Lower leg skin (tissue), 4 donors: ENCODE data around the gene ATP5F1D. TPM values are rescaled to one million over a fixed set of nuclear protein-coding genes. Genes with fewer than 3 reads are reported as not detected.
A peak's percentile ranks its signal among the peaks of the same experiment; 100 is the strongest.

Experiments
- DNase-seq, 2 donors: peaks; one replicate each; pipeline ENCODE4 v3.0.0-alpha.2; 2019; ENCODE audit warnings: low spot score in 2 of 2
- H3K4me3 ChIP-seq: fragments of 200-600 bp; sonication (generic); 2 replicates; pipeline ENCODE4 v1.5.1; 2017; ENCODE audit warnings: mild to moderate bottlenecking, low read depth; ENCODE audit not compliant: poor library complexity, severe bottlenecking
- POLR2A ChIP-seq, 2 donors: fragments of 450-650 bp; IDR thresholded peaks; one replicate each; pipeline ENCODE4 v1.6.1; 2016 to 2017; ENCODE audit warnings: antibody characterized with exemption in 2 of 2, mild to moderate bottlenecking in 1 of 2, moderate library complexity in 1 of 2
- WGBS, 2 donors: methylation state at CpG; one replicate each; pipeline ENCODE4 v1.1.5; 2018; 5-methylcytosine and 5-hydroxymethylcytosine counted together
- intact Hi-C: fragments of 100-400 bp; cut with DNase I; formaldehyde crosslinking; loops from one replicate; pipeline ENCODE4 v1.15.0; 2023; ENCODE audit warnings: low total_unique reads
- total RNA-seq, 4 donors: library from RNA; depleted of rRNA; stranded (reverse); fragments of >200 nt; gene quantifications; one replicate each; pipeline ENCODE4 v1.1.0, GENCODE V29; 2016
- TF ChIP-seq, protein P1 (sequence below), 3 donors: fragments of 450-650 bp; IDR thresholded peaks; one replicate each; pipeline ENCODE4 v1.5.1; 2016; ENCODE audit warnings: antibody characterized with exemption in 3 of 3, mild to moderate bottlenecking in 3 of 3, moderate library complexity in 2 of 3

ATP5F1D gene
- total RNA-seq, 4 donors from 2014 or later: 121 to 198 (median 146) TPM

DNA sequence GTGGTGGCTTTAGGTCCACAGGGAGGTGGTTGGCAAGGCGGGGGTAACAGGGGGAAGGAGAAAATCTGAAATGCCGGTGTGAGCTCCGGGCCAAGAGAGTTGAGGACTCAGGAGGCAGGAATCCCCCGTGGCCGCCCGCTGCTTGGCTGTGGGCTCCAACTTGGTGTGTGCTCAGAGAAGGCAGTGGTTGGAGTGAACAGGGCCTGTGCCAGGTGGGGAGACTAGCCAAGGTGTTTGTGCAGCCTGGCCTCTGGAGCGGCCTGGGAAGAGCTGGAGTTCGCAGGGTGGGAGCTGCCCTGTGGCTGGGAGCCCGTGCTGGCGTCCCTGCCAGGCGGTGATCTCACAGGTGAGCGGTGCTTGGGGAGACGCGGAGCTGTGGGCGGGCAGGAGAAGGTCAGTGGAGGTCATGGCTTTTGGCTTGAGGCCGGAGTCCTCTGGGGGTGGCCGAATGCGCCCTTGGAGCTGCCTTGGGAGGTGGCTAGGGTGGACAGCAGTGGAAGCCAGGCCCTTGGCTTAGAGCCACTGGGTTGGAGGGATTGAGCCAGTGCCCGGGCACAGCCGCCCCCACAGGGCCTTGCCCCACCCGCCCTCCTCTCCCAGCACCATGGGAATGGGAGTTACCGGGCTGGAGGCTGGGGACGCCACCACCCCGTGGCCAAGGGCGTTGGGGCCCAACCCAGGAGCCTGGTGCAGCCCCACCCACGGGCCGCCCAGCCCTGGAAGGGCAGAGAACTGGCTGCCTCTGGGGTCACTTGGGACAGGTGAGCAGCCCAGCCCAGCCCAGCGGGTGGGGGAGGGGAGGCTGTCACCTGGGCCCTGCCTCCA, 20.5 kb downstream of the ATP5F1D start:
- TF ChIP-seq, protein P1, sequence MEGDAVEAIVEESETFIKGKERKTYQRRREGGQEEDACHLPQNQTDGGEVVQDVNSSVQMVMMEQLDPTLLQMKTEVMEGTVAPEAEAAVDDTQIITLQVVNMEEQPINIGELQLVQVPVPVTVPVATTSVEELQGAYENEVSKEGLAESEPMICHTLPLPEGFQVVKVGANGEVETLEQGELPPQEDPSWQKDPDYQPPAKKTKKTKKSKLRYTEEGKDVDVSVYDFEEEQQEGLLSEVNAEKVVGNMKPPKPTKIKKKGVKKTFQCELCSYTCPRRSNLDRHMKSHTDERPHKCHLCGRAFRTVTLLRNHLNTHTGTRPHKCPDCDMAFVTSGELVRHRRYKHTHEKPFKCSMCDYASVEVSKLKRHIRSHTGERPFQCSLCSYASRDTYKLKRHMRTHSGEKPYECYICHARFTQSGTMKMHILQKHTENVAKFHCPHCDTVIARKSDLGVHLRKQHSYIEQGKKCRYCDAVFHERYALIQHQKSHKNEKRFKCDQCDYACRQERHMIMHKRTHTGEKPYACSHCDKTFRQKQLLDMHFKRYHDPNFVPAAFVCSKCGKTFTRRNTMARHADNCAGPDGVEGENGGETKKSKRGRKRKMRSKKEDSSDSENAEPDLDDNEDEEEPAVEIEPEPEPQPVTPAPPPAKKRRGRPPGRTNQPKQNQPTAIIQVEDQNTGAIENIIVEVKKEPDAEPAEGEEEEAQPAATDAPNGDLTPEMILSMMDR (IDR thresholded peaks at IDR 0.05): no peak
- TF ChIP-seq POLR2A (IDR thresholded peaks at IDR 0.05): no peak
- DNase-seq: peak in 1 of 2 donors; percentile 95

DNA sequence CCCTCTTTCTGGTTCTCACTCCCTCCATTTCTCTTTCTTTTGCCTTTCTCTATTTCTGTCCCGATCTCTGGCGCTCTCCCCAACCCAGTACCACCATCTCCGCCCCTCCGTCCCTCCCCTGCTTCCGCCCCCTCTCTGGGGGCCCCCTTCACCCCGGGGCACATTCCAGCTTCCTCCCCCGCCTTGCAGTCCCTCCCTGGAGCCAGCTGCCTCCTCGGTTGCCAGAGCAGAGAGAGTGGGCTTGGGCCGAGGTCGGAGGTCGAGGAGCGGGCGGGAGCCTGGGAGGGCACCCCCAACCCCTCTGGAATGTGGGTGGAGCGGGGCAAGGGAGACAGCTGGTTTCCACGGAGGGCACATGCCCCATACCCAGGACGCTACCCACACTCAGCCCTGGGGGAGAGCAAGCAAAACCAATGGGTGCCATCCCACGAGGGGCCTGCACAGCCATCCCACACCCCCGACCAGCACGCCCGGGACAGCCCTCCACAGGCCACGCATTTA, 21.1 kb downstream of the ATP5F1D start:
- H3K4me3 ChIP-seq: no peak overlapping the region
- WGBS, 2 donors: 38 to 55% methylated on average over 20 to 21 of the region's 21 CpGs
- intact Hi-C loops: no loop called here
- TF ChIP-seq, protein P1 (IDR thresholded peaks at IDR 0.05): no peak
- no peak for TF ChIP-seq POLR2A (IDR thresholded peaks at IDR 0.05)
- no peak for DNase-seq

More for the DNA sequence above, 20.5 kb downstream of the ATP5F1D start:
- 8 to 9% methylated on average over 23 to 25 of the region's 28 CpGs for WGBS, 2 donors
- H3K4me3 ChIP-seq: no peak overlapping the region
- intact Hi-C loops: no loop called here

DNA sequence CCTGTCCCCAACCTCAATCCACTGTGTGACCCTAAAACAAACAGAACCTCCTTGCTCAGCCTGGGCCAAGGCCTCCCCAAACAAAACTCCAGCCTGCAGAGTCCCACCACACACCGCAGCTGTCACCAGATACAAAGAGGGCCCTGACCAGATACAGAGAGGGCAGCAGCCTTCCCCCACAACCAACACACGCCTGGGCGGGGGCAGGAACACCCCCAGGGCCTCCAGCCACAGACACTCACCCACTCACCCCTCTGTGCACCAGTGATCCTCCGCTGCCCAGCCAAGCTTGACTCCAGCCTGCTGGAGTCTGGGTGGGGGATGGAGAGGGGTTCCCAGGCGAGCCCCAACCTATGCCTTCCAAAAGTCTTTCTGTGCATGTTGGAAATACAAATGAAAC, 21.6 kb downstream of the ATP5F1D start:
- intact Hi-C loops: no loop called here
- TF ChIP-seq POLR2A (IDR thresholded peaks at IDR 0.05): no peak
- TF ChIP-seq, protein P1 (IDR thresholded peaks at IDR 0.05): no peak
- no peak overlapping the region for H3K4me3 ChIP-seq
- WGBS, 2 donors: 37 to 56% methylated on average over 5 of the region's 5 CpGs
- DNase-seq: no peak

DNA sequence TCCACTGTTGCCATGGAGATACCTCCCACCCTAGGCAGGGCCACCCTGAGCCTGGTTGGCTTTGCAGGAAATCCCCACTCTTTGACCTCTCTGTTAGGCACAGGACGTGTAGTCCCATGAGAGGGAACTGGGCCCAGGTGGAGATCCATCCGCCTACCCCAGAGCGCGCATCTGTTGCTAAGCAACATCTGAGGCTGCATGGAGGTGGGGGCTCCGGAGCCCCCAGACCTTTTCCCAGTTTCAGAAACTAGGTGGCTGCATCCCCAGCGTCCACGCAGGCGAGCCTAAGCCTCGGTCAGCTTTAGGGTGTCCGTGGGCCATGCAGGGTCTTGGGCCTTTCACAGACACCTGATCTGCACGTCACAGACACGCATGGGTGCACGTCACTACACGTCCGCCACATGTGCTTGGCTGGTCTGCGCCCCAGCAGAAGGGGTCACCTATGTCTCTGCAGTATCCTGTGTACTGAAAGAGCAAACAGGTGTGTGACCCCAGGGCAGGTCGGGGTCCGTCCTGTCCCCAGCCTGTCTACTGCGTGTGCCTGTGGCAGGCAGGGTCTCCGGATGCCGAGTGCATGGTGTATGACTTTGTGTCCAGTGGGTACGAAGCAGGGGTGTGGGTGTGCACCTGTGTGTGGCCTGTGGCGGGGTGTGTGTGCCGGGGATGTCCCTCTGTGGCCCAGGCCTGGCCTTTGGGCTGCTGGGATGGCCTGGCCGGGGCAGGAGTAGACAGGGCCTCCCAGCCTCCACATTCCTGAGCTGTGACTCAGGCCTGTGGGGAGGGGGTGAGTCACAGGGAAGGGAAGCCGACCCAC, 23.5 kb downstream of the ATP5F1D start:
- intact Hi-C loops: loop anchor here (5.0 kb wide), 1 partner anchor 163 kb away; the partner anchor contains the start of gene GPX4
- DNase-seq: peak in 1 of 2 donors; percentile 96
- 56 to 61% methylated on average over 13 to 26 of the region's 26 CpGs for WGBS, 2 donors
- H3K4me3 ChIP-seq: no peak overlapping the region
- TF ChIP-seq POLR2A (IDR thresholded peaks at IDR 0.05): no peak
- TF ChIP-seq, protein P1 (IDR thresholded peaks at IDR 0.05): peak in 1 of 3 donors; percentile 34

DNA sequence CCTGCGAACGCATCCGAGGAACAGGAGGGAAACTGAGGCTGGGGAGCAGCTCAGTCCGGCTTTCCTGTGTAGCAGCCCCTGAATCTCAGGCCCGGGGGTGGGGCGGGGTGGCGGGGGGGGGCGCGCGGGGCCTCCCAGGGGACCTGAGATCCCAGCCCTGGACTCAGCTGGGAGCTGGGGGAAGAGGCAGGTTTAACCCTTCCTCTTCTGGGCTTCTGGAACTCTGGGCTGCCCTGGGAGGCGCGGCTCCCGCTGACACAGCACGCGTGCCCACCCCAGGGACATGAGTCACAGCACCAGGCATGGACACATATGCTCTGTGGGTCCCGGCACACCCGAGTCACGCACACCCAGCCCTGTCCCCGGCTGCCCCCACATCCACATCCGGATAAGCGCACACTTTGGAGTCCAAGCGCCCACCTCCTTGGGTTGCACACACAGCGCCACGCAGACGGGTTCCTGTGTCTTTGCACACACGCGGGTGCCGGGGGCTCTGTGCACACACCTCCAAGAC, 24.1 kb downstream of the ATP5F1D start:
- intact Hi-C loops: loop anchor here (2.0 to 5.0 kb wide), 2 partner anchors 21 to 163 kb away; partner anchors contain the start of gene GPX4
- 3 to 16% methylated on average over 10 to 19 of the region's 28 CpGs for WGBS, 2 donors
- TF ChIP-seq, protein P1 (IDR thresholded peaks at IDR 0.05): no peak
- TF ChIP-seq POLR2A (IDR thresholded peaks at IDR 0.05): no peak
- peak in 1 of 2 donors; percentile 97 for DNase-seq
- H3K4me3 ChIP-seq: no peak overlapping the region
